OCI-LY7 (cell line): ENCODE measurements around the gene IMMT.

ENCODE experiments used
- CTCF ChIP-seq: fragments of 200-600 bp; sonication (generic); conservative IDR thresholded peaks from 2 replicates; pipeline ENCODE4 v1.5.1; 2014; ENCODE audit warnings: mild to moderate bottlenecking, antibody characterized with exemption, low read length, moderate library complexity, mixed read lengths
- EZH2phosphoT487 ChIP-seq: fragments of 200-600 bp; sonication (generic); IDR thresholded peaks from 2 replicates; pipeline ENCODE4 v1.6.1; 2018; ENCODE audit warnings: low read depth, borderline replicate concordance, mild to moderate bottlenecking, mixed run types, antibody characterized with exemption, low read length, moderate library complexity, mixed read lengths

GRCh38 chr2:86213699-86214502, 18.6 kb upstream of the IMMT start:
- no peak for TF ChIP-seq CTCF
- no peak for TF ChIP-seq EZH2phosphoT487
